DLD1 (cell line): ENCODE data around the gene GART.
"Not testable (repeated sequence)": the region's sequence is repeated elsewhere in the genome, so short reads cannot be mapped to it uniquely, and the experiment has no call there.

Experiments used
- in situ Hi-C: cut with HindIII; loops from 2 replicates; pipeline ENCODE4 v1.10.0; 2017; ENCODE audit warnings: low sequenced_read_pairs

Gene GART

DNA sequence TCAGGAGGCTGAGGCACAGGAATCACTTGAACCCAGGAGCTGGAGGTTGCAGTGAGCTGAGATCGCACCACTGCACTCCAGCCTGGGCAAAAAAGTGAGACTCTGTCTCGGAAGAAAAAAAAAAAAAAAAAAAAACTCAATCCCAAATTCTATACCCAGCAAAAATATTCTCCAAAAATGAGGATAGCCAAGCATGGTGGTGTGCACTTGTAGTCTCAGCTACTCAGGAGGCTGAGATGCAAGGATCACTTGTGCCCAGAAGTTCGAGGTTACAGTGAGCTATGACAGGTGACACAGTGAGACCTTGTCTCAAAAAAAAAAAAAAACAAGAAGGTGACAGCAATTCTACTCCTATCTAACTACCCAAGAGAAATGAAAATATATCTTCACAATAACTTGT lies 68.6 kb downstream of the GART start:
- in situ Hi-C loops, result no loop called here

DNA sequence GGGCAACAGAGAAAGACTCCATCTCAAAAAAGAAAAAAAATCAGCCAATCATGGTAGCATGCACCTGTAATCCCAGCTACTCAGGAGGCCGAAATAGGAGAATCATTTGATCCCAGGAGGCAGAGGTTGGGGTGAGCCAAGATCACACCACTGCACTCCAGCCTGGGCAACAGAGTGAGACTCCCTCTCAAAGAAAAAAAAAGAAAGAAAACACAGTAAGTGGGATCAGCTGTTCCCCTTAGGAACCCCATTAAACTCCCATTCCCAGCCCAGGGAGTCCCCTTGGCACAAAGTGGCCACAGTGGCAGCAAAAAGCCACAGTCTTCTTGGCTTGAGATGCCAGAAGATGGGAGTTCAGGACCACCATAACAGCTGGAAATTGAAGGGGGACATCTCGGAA lies 71.2 kb downstream of the GART start:
- in situ Hi-C loops, result no loop called here

DNA sequence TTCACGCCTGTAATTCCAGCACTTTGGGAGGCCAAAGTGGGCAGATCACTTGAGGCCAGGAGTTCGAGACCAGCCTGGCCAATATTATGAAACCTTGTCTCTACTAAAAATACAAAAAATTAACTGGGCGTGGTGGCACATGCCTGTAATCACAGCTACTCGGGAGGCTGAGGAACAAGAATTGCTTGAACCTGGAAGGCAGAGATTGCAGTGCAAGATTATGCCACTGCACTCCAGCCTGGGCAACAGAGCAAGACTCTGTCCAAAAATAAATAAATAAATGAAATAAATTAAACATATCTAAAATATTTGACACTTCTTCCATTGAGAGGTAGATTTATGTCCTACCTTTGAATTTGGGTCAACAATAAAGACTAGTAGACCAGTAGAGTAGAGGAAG lies 72.7 kb downstream of the GART start:
- in situ Hi-C loops, result not testable (repeated sequence)

DNA sequence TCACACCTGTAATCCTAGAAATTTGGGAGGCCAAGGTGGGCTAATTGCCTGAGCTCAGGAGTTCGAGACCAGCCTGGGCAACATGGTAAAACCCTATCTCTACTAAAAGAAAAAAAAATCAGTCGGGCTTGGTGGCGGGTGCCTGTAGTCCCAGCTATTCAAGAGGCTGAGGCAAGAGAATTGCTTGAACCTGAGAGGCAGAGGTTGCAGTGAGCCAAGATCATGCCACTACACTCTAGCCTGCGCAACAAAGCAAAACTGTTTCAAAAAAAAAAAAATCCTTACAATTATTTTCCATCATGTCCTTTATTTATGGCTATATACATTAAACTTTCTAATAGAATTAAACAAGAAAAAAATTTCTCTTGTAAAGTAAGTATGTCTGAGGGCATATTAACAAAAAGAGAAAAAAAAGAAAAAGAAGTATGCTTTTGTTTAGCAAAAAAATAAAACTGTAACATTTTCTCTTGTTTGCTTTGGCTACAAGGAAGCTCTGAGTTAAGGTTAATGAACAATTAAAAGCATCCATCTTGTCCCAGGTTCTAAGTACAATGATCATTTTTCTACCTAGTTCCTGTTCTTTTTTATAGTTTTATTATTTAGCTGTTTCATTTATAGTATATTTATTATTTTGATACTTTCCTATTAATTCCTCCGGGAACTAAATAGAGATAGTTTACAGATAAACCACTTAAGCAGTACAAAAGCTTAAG lies 80.2 kb downstream of the GART start:
- in situ Hi-C loops, result no loop called here

DNA sequence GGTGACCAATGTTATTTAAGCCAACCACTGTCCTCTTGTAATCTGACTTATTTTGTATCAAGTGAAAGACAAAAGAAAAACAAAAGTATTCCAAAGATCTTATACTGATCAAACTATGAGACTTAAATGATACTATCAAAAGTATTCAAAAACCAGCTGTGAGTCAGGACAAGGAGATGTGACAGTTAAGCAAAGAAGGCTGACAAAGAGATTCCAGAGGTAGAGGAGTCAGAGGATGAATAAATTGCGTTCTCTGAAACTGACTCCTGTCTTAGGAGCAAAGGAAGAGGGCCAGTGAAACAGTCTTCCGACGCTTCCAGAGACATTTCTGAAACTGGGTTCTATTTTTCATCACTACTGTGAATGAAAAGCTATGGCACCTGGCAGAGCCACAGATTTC lies 83.1 kb downstream of the GART start:
- in situ Hi-C loops, result loop anchor here (10.0 kb wide), 1 partner anchor 254 kb away; no protein-coding TSS in a partner anchor

DNA sequence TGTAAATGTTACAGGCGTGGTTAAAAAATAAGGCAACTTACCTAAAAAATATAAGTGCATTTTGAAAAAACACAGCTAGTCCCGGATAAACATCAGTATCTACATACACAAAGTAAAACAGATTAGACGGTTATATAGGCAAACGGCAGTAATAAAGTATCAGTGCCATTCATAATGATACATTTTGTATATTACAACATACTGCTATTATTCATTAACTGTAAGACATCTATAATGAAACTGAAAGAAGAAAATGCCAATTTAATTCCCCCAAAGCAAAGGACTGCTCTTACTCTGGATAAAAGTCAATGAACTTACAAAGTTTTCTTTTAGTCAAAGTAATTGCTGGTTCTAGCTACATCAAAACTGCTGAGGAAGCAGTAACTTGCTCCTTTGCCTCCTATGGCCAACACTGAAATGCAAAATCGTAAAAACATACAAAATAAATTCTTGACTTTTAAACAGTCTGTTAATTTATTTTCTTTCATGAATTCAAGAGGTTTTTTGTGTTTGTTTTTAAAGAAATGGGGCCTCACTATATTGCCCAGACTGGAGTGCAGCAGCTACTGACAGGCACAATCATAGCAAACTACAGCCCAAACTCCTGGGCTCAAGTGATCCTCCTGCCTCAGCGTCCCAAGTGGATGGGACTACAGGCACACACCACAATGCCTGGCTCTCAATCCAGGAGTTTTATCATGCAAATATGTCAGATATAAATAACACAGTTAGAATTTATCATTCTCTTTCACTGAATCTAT lies 86.1 kb downstream of the GART start:
- in situ Hi-C loops, result loop anchor here (10.0 kb wide), 1 partner anchor 251 kb away; no protein-coding TSS in a partner anchor
